ENCODE results near the gene APLF.
"Not testable (repeated sequence)": the region's sequence is repeated elsewhere in the genome, so short reads cannot be mapped to it uniquely, and the experiment has no call there.

The APLF gene

DNA sequence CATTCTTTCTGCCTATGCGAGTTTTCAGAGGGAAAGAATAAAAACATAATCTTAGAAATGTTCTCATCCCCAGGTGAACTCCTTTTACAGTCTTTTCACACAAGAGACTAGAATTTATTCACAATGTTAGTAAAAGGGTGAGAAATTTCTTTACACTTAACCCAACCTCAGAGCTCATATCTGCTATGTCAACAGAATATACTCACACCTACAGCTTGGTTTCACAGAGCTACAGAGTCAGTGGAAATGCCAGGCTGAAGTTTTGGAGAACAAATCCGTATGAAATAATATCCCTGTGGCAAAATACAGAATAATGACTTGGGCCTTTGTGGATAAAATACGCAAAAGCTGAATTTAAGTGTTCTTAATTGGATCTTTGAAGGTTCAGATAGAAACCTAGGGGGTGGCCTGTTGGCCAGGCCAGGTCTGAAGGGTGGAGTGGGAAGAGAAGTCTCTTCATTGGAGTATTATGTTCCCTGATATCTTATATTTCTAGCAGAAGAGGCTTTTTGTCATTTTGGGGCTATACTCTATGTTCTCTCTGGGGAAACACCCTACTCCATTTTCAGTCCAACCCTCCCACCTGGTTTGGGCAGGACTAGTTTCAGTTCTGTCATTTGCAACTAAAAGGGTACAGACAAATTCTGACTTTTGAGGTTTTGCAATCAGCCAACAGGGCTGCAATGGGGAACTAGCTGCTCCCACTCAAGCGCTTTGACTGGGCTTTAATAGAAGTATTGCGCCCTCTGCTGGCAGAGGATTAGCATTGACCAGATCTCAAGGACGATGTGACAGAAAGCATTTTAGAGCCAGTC, 26.0 kb upstream of the APLF start:
- DNase-seq (ENCODE audit: low read depth in 3 of 3) = peak; percentile 77 to 82 (median 77)

DNA sequence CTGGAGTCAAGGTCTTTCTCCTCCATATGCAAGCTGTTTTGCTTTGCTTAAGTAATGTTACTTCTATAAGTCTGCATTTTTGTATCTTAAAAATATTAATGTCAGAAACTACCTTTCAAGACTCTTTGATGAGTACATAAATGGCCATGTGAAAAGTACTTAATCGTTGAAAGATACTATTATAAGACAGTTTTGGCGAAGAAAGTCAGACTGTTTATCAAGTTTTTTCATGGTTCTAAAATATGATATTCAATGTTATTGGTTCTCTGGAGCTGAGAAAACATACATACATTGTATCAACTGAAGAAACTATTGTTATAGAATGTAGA, 25.4 kb upstream of the APLF start:
- no peak for DNase-seq (ENCODE audit: low read depth in 3 of 3)

DNA sequence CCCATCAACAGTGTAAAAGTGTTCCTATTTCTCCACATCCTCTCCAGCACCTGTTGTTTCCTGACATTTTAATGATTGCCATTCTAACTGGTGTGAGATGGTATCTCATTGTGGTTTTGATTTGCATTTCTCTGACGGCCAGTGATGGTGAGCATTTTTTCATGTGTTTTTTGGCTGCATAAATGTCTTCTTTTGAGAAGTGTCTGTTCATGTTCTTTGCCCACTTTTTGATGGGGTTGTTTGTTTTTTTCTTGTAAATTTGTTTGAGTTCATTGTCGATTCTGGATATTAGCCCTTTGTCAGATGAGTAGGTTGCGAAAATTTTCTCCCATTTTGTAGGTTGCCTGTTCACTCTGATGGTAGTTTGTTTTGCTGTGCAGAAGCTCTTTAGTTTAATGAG, 21.0 kb upstream of the APLF start:
- DNase-seq (ENCODE audit: low read depth in 3 of 3) = not testable (repeated sequence)

DNA sequence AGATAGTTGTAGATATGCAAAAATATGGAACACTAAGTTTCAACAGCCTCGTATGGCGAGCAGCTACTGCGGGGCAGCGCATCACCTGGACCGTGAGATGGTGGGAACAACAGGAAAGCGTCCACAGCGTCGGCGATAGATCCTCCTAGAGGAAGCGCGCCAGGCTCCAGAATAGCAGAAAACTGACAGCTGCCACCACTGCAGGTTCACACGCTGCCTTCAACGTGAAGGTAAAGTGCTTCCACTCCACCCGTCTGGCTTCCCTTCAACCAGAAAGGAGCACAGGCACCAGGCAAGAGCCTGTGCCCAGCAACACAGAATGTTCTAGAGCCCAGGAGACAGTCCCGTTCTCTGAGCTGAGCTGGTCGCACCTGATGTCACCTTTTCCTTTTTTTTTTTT, 20.3 kb upstream of the APLF start:
- DNase-seq (ENCODE audit: low read depth in 3 of 3) = no peak

DNA sequence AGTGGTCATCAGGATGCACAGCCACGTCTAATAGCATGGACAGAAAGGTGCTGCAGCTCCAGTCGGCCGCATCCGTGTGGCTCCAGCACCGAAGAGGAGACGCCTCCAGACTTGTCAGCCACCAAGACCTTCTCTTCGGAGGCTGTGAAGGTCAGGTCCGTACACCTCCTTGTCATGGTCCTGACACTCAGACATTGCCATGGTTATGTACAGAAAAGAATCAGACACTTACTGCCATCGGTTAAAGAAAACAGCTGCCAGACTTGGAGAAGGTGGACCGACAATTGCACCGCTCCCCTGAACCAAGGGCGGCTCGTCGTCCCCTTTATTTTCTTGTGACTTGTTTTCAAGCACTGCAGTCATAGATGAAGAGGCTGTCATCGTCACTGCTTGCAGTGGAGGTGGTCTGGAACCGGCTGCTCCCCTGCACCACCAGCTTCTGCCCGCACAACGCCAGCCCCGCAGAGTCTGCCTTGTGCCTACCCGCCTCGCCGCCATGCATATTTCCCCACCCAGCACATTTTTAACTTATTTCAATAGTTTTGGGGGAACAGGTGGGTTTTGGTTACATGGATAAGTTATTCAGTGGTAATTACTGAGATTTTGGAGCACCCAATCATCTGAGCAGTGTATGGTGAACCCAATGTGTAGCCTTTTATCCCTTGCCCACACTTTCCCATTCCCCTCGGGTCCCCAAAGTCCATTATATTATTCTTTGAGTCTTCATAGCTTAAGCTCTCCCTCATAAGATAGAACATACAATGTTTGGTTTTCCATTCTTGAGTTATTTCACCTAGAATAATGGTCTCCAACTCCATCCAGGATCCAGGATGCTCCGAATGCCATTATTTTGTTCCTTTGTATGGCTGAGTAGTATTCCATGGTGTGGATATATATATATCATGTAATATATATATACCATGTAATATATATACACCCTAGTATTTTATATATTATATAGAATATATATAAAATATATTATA, 18.4 kb upstream of the APLF start:
- DNase-seq (ENCODE audit: low read depth in 3 of 3) = no peak

DNA sequence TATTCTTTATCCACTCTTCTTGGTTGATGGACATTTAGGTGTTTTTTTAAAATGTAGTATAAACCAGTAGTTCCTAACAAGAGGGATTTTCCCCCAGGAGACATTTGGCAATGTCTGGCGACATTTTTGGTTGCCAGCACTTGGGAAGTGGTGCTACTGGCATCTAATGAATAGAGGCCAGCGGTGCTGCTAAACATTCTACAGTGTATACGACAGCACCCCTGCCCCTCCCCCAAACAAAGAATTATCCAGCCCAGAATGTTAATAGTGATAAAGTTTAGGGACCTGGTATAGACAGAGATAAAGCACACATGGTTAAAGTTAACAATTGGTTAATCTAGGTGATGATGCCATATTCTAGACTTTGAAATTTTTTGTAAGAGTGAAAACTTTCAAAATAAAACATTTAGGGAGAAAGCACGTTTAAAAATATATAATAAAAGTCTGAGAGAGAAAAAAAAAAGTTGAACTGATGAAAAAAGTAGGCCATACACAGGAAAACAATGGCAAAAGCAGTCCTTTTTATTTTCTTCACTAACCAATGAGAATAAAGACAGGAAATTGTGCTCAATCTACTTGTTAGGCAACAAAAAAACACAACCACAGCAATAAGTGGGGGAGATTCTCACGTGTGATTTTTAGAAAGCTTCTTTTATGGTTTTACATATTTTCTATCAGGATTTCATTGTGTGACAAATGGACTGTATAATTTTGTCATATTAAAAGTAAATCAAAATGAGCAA, 15.1 kb upstream of the APLF start:
- DNase-seq (ENCODE audit: low read depth in 3 of 3) = no peak

DNA sequence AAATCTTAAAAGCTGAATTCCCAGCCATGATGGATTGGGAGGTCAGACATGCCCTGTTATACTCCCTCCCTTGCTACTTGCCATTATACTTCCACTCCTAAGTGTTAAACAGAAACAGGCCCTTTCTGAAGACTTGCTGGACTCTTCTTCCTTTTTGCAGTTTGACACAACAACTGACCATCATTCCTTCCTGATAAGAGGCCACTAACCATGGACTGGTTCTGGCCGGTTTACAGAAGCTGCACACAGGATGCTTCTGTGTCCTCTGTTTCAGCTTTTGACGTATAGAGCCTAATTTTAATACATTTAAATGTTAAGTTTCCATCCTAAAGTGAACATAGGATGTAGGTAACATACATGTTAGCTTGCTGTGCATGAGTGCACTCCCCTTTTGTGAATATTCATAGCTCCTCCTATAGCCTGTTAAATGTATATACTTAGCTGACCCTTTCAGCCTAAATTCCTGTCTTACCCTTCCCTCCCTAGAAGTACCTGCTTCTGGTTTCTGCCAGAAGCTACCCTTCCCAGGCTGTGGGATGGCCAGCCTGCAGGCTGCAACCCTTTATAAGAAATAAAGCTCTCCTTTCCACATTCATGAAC, 13.5 kb upstream of the APLF start:
- no peak for DNase-seq (ENCODE audit: low read depth in 3 of 3)

DNA sequence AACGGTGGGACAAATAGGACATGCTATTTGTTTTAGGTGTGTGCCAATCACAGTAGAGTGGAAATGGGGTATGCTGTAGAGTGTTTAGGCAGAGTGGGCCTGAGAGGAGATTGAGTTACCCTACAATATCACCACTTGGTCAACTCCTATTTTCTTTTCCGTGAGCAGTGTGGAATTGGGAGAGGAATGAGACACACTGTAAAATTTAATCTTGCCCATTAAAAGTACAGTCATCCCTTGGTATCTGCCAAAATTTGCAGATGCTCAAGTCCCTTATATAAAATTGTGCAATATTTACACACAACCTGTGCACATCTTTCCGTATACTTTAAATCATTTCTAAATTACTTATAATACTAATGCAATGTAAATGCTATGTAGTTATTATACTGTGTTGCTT, 12.7 kb upstream of the APLF start:
- DNase-seq (ENCODE audit: low read depth in 3 of 3) = no peak

DNA sequence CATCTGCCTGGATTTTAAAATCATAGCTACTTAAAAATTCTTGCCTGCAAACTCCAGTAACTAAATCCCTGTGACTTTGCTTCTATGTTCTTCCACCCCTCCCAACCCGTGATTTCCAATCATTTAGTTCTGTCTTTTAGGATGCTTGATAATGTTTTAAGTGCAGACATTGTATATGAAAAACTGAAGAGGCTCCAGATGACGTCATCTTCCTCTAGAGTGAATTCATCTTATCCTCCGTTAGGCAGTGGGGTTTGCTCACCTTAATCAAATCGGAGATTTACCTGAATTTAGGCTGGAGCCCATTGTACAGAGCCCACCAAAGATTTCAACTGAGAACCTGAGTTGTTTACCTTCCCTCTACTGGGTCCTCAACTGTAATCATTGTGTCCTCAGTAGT, 11.2 kb upstream of the APLF start:
- DNase-seq (ENCODE audit: low read depth in 3 of 3) = no peak

DNA sequence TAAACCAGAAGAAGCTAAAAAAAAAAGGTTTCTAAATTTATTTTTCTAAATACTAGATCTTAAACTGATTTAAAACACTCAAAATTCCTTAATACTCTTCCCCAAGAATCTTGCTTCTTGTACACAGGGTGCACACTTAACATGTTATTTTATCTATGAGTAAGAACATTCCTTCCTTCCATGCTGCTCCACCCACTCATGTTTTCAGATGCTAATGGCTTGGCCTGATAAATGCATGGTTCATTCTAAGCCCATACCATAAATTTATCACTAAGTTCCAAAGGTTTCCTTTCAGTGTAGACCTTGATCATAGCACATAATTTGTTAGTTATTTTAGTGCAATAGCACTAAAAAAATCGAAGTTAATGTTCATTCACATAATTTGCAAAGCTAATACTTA, 8.4 kb upstream of the APLF start:
- no peak for DNase-seq (ENCODE audit: low read depth in 3 of 3)

DNA sequence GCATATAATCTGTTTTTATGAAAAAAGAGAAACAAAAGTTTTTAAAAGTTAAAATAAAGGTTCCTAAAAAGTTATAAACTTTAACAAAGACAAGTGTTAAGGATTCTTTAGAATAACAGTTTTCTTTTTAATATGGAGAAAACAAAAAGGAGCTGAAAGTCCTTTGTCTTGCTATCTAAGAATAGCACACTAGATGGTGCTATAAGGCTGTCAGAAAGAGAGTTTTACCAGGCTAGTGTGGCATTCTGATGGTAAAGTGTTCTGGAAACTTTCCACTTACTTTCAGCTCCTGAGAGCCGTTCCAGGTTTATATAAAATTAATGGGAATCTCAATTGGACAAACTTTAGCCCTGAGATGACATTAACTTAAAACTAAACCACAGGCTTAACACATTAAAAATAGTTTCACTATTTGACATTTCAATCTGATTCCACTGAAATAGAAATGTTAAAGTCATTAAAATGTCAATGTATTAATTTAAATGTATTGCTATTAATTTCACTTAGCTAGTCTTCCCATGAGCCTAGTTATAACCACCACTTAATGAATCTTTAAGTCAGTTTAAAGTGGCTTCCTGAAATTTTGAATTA, 4.0 kb upstream of the APLF start:
- no peak for DNase-seq (ENCODE audit: low read depth in 3 of 3)

DNA sequence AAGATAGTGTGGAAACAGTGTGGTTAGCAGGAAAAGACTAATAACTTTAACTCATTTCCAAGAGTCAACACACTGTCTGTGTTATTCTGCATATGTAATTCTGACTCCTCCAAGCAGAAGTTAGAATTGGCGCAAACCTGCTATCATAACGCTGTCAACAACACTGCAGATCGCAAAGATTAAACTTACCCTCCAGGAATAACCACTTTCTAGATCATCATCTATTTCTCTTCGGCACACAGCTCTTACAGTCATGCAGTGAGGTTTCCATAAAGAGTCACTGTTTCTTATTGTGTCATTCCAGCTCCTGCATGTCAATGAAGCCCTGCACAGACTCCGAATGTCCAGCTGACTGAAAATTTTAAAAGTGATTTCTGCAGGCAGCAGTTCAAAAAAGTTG, 2.7 kb upstream of the APLF start:
- no peak for DNase-seq (ENCODE audit: low read depth in 3 of 3)

DNA sequence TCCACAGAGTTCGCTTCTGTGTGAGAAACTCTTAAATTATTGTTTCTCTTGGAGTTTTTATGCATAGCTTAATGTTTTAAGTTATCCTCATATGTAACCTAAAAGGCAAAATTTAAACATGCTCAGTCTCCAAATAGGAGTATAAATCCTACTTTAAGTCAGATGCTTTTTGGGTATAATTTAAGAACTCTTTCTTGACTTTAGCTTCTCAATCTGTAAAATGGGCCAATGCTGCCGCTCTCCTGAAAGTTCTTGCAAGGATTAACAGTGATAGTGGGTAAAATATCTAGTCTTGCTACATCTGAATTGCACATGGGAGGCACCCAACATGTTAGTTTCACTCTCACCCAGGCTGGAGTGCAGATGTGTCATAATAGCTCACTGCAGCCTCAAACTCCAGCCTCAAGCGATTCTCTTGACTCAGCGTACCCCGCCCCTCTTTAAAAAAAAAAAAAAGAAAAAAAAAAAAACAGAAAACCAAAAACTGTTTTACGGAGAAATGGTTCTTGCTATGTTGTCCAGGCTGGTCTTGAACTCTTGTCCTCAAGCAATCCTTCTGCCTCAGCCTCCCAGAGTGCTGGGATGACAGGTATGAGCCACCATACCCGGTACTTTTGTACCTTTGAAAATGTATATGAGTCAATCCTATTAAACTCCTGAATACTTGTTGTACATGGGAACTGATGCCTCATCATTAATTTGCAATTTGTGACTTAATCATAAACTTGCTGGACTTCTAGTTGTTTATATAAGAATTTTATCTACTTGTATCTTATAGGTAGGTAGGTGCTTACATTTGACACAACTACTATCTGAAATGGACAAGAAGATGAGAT, 2.1 kb upstream of the APLF start:
- peak in 1 of 3 donors; percentile 32 for DNase-seq (ENCODE audit: low read depth in 3 of 3)

DNA sequence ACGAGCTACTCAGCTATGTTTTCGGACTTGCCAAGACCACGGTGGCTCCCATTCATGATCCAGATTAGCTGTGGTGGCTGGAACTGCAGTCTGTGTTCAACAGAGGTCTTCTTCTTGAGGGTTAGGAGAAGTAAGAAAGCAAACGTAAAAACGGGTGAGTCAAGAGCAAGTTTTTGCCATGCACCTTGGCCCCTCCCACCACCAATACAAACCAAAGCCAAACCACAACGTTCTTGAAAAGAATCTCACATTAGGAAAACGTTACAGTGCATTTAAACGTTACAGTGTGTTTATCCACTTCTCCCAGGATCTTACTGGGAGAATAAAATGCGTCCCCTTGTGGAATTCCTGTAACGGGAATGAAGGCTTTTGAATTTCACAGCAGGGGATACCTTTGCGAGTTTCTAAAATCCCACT, 1.0 kb upstream of the APLF start:
- peak; percentile 35 to 57 (median 43) for DNase-seq (ENCODE audit: low read depth in 3 of 3)

DNA sequence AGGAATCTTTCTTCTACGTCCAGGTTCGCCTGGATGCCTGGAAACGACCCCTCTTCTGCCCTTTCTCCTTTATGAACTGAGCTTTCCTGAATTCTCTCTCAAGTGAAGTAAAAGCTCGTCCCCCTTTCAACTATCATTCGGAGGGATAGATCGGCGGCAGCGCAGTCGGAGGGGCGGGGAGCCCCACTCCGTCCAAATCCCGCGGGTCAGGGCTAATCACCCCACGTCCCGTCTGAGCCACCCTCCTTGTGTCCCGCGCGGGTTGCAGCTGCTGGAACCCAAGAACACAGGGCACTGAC, 658 bp upstream of the APLF start:
- DNase-seq (ENCODE audit: low read depth in 3 of 3) = no peak

DNA sequence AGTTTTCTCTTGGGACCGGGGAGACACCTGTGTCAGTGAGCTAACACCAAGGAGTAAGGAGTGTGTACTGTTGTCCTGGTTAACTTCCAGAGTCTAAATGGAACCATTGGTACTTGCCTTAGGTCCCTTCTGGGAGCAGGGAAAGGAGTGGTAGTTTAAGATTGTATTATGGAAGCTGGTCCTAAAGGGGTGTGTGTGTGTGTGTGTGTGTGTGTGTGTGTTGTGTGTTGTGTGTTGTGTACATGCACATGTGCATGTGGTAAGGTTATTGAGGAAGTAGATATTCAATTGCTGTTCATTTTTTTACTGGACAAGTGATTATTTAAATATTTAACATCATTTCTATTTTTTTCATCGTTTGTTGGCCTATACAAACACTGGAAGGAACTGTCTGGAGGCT, 1.4 kb downstream of the APLF start:
- no peak for DNase-seq (ENCODE audit: low read depth in 3 of 3)

DNA sequence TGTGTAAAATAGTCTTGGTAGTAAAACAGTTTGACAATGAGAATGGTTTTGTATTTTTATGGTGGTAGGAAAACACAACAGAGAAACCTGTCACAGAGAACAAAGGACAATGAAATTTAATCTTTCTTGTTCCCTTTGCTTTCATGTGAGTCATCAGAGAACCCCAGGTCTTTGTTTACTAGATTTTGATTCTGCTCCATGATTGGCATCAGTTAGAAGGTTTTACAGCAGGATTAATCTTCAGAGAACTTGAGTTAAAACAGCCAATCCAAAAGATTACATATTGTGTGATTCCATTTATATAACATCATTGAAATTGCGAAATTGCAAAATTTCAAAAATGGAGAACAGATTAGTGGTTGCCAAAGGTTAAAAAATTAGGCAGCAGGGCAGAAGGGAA, 2.5 kb downstream of the APLF start:
- DNase-seq (ENCODE audit: low read depth in 3 of 3) = no peak

DNA sequence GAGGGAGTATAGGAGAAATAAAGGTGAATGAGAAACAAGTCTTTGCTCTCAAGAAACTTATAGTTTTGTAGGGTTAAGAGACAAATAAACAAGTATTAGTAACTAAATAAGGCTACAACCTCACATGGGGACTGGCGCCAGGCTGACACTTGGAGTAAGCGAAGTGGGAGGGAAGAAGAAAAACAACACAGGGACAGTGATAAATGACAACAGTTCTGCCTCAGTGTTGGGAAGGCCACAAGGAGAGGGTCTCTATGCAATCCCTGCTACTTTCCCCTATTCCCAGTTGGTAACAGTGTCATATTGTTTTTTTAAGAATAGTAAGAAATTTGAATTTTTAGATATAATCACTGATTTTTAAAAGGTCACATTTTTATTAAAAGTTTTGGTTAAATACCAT, 4.0 kb downstream of the APLF start:
- DNase-seq (ENCODE audit: low read depth in 3 of 3) = no peak

DNA sequence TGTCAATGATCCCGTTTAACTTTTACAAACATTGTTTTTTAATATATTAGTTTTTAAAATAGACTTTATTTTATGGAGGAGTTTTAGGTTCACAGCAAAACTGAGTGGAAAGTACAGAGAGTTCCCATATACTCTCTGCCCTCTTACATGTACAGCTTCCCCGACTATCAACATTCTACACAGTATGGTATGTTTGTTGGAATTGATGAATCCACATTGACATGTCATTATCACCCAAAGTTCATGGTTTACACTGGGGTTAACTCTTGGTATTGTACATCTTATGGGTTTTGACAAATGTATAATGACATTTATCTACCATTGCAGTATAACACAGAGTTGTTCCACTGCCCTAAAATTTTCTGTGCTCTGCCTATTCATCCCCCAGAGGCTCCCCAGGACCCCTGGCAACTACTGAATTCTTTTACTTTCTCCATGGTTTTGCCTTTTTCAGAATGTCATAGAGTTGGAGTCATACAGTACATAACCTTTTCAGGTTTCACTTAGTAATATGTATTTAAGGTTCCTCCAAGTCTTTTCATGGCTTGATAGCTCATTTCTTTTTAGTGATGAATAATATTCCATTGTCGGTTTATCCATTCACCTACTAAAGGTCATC, 5.5 kb downstream of the APLF start:
- DNase-seq (ENCODE audit: low read depth in 3 of 3) = no peak

DNA sequence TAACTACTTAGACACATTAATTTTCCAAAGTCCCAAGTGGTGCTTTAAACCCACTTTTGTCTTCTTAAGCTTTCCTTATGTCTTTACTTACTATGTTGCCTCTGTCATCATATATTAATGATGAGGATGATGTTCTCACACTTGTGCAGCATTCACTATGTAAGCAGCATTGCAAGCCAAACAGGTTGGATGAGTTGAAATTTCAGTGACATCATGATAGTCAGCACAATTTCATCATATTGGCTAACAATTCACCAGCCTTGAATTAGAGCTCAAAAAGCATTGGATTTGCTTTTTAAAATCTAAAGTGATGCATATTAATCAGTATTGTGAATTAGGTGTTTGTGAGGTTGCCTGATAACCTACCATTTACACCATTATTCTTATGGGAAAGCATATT, 7.7 kb downstream of the APLF start:
- no peak for DNase-seq (ENCODE audit: low read depth in 3 of 3)
